WTC11 (cell line): ENCODE measurements around the gene AGPAT3. TPM values are rescaled to one million over a fixed set of nuclear protein-coding genes. Genes with fewer than 3 reads are reported as not detected.

ENCODE experiments used
- ATAC-seq: fragments of 200-7000 bp; cut with Tn5 transposase; 2 replicates; pipeline ENCODE4 v1.10.0; 2021; ENCODE audit warnings: mild to moderate bottlenecking, moderate library complexity
- CTCF ChIA-PET: fragments of 300-600 bp; sonication (Branson Sonifier 250); formaldehyde crosslinking; loops from one replicate; lab custom pipeline; 2021; ENCODE audit warnings: antibody characterized with exemption; lab: Charles Lee
- POLR2A ChIA-PET: fragments of 350-600 bp; sonication (Branson Sonifier 250); formaldehyde crosslinking; loops from one replicate; lab custom pipeline; 2021; ENCODE audit warnings: antibody characterized with exemption; lab: Charles Lee
- DNase-seq: peaks from one replicate; pipeline ENCODE4 v3.0.0; 2021; ENCODE audit warnings: low spot score
- H3K27ac Mint-ChIP-seq: 2 replicates; pipeline ENCODE4 v1.8.0; 2021; ENCODE audit warnings: mixed read lengths
- H3K27me3 Mint-ChIP-seq: 2 replicates; pipeline ENCODE4 v1.8.0; 2021; ENCODE audit warnings: low read depth, mild to moderate bottlenecking, moderate library complexity, mixed read lengths
- H3K36me3 Mint-ChIP-seq: 2 replicates; pipeline ENCODE4 v1.8.0; 2021; ENCODE audit warnings: mixed read lengths
- H3K4me1 Mint-ChIP-seq: 2 replicates; pipeline ENCODE4 v1.8.0; 2022; ENCODE audit warnings: mixed read lengths
- H3K4me3 Mint-ChIP-seq: 2 replicates; pipeline ENCODE4 v1.8.0; 2021; ENCODE audit warnings: mild to moderate bottlenecking, moderate library complexity, mixed read lengths
- H3K9me3 Mint-ChIP-seq: 2 replicates; pipeline ENCODE4 v1.8.0; 2021; ENCODE audit warnings: mixed read lengths
- FOXJ3 ChIP-seq: sonication (generic); formaldehyde crosslinking; IDR thresholded peaks from 2 replicates; pipeline ENCODE4 v1.9.0; 2021; ENCODE audit warnings: missing genetic modification reagents, mild to moderate bottlenecking, borderline replicate concordance
- JUN ChIP-seq: sonication (generic); formaldehyde crosslinking; IDR thresholded peaks from 2 replicates; pipeline ENCODE4 v1.8.0; 2023; ENCODE audit warnings: mild to moderate bottlenecking, missing genetic modification reagents
- NFE2L1 ChIP-seq: sonication (generic); formaldehyde crosslinking; IDR thresholded peaks from 2 replicates; pipeline ENCODE4 v1.8.1; 2023; ENCODE audit warnings: missing genetic modification reagents
- NR3C1 ChIP-seq: sonication (generic); formaldehyde crosslinking; conservative IDR thresholded peaks from 2 replicates; pipeline ENCODE4 v1.8.1; 2023; ENCODE audit warnings: low read depth, mild to moderate bottlenecking, missing genetic modification reagents
- SMAD3 ChIP-seq: sonication (generic); formaldehyde crosslinking; IDR thresholded peaks from 2 replicates; pipeline ENCODE4 v1.8.0; 2022; ENCODE audit warnings: missing genetic modification reagents, mild to moderate bottlenecking, borderline replicate concordance
- SMAD4 ChIP-seq: sonication (generic); formaldehyde crosslinking; IDR thresholded peaks from 2 replicates; pipeline ENCODE4 v1.8.0; 2022; ENCODE audit warnings: mild to moderate bottlenecking, missing genetic modification reagents
- TCF7 ChIP-seq: sonication (generic); formaldehyde crosslinking; IDR thresholded peaks from 2 replicates; pipeline ENCODE4 v1.8.0; 2022; ENCODE audit warnings: mild to moderate bottlenecking, low read depth, missing genetic modification reagents, moderate library complexity
- ZNF263 ChIP-seq: sonication (generic); formaldehyde crosslinking; IDR thresholded peaks from 2 replicates; pipeline ENCODE4 v1.8.1; 2022; ENCODE audit warnings: low read depth, mild to moderate bottlenecking, moderate library complexity, missing genetic modification reagents
- total RNA-seq: library from RNA; stranded (reverse); gene quantifications from 3 replicates; pipeline ENCODE4 v1.2.3, GENCODE V29; 2021
- TF ChIP-seq, protein P1 (sequence below): fragments of 250-450 bp; sonication (Bioruptor Pico); IDR thresholded peaks from 2 replicates; pipeline ENCODE4 v1.8.0; 2021; ENCODE audit warnings: mild to moderate bottlenecking
- TF ChIP-seq, protein P2 (sequence below): fragments of 250-450 bp; sonication (Bioruptor Pico); IDR thresholded peaks from 2 replicates; pipeline ENCODE4 v1.9.0; 2021; ENCODE audit warnings: moderate library complexity, mild to moderate bottlenecking, inconsistent platforms, borderline replicate concordance
- TF ChIP-seq, protein P3 (sequence below): sonication (generic); formaldehyde crosslinking; IDR thresholded peaks from 2 replicates; pipeline ENCODE4 v1.8.1; 2023; ENCODE audit warnings: mild to moderate bottlenecking, missing genetic modification reagents, moderate library complexity
- TF ChIP-seq, protein P4 (sequence below): sonication (generic); formaldehyde crosslinking; IDR thresholded peaks from 2 replicates; pipeline ENCODE4 v1.8.1; 2022; ENCODE audit warnings: mild to moderate bottlenecking, missing genetic modification reagents, moderate library complexity, borderline replicate concordance
- TF ChIP-seq, protein P5 (sequence below): fragments of 200-600 bp; IDR thresholded peaks from 2 replicates; pipeline ENCODE4 v1.8.0; 2022; ENCODE audit warnings: antibody characterized with exemption
- TF ChIP-seq, protein P6 (sequence below): fragments of 250-450 bp; sonication (Bioruptor Pico); IDR thresholded peaks from 2 replicates; pipeline ENCODE4 v2.1.2; 2022; ENCODE audit warnings: mild to moderate bottlenecking, moderate library complexity
- TF ChIP-seq, protein P7 (sequence below): fragments of 250-450 bp; sonication (Bioruptor Pico); IDR thresholded peaks from 2 replicates; pipeline ENCODE4 v1.9.0; 2021; ENCODE audit warnings: mild to moderate bottlenecking

AGPAT3 gene
- total RNA-seq, 1 experiment from 2014 or later = 5.6 TPM

DNA sequence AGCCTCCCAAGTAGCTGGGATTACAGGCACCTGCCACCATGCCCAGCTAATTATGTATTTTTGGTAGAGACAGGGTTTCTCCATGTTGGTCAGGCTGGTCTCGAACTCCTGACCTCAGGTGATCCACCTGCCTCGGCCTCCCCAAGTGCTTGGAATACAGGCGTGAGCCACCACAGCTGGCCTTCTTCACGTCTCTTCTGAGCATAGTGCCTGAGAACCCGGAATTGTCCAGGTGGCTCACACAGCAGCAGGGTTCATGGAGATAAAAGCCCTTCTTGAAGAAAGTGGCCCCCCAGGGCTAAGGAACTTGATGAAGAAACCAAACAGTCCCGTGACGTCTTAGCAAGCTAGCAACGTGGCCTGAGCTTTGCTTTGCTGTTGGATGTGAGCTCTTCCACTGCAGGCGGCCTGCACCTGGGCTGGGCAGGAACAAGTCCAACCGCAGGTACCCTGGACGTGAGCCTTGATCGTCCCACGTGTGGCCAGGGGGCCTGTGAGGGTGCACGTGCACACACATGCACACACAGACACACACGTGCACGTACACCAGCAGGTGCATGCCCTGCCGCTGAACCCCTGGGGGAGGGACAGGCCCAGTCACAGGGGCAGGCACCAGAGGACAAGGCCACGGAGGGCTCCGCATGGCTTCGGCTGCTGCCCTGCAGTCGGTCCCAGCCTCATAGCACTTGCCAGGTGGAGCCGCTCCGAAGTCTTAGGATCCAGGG is 123.6 kb downstream of the AGPAT3 start (continued):
- TF ChIP-seq, protein P1, sequence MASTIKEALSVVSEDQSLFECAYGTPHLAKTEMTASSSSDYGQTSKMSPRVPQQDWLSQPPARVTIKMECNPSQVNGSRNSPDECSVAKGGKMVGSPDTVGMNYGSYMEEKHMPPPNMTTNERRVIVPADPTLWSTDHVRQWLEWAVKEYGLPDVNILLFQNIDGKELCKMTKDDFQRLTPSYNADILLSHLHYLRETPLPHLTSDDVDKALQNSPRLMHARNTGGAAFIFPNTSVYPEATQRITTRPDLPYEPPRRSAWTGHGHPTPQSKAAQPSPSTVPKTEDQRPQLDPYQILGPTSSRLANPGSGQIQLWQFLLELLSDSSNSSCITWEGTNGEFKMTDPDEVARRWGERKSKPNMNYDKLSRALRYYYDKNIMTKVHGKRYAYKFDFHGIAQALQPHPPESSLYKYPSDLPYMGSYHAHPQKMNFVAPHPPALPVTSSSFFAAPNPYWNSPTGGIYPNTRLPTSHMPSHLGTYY (CRISPR knock-in tag) = no peak
- TF ChIP-seq, protein P2, sequence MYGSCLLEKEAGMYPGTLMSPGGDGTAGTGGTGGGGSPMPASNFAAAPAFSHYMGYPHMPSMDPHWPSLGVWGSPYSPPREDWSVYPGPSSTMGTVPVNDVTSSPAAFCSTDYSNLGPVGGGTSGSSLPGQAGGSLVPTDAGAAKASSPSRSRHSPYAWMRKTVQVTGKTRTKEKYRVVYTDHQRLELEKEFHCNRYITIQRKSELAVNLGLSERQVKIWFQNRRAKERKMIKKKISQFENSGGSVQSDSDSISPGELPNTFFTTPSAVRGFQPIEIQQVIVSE = no peak
- no peak for TF ChIP-seq SMAD3 (CRISPR knock-in tag)
- TF ChIP-seq, protein P3, sequence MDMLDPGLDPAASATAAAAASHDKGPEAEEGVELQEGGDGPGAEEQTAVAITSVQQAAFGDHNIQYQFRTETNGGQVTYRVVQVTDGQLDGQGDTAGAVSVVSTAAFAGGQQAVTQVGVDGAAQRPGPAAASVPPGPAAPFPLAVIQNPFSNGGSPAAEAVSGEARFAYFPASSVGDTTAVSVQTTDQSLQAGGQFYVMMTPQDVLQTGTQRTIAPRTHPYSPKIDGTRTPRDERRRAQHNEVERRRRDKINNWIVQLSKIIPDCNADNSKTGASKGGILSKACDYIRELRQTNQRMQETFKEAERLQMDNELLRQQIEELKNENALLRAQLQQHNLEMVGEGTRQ (CRISPR knock-in tag) = no peak
- TF ChIP-seq, protein P4, sequence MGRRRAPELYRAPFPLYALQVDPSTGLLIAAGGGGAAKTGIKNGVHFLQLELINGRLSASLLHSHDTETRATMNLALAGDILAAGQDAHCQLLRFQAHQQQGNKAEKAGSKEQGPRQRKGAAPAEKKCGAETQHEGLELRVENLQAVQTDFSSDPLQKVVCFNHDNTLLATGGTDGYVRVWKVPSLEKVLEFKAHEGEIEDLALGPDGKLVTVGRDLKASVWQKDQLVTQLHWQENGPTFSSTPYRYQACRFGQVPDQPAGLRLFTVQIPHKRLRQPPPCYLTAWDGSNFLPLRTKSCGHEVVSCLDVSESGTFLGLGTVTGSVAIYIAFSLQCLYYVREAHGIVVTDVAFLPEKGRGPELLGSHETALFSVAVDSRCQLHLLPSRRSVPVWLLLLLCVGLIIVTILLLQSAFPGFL = no peak
- TF ChIP-seq, protein P5, sequence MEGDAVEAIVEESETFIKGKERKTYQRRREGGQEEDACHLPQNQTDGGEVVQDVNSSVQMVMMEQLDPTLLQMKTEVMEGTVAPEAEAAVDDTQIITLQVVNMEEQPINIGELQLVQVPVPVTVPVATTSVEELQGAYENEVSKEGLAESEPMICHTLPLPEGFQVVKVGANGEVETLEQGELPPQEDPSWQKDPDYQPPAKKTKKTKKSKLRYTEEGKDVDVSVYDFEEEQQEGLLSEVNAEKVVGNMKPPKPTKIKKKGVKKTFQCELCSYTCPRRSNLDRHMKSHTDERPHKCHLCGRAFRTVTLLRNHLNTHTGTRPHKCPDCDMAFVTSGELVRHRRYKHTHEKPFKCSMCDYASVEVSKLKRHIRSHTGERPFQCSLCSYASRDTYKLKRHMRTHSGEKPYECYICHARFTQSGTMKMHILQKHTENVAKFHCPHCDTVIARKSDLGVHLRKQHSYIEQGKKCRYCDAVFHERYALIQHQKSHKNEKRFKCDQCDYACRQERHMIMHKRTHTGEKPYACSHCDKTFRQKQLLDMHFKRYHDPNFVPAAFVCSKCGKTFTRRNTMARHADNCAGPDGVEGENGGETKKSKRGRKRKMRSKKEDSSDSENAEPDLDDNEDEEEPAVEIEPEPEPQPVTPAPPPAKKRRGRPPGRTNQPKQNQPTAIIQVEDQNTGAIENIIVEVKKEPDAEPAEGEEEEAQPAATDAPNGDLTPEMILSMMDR = no peak

DNA sequence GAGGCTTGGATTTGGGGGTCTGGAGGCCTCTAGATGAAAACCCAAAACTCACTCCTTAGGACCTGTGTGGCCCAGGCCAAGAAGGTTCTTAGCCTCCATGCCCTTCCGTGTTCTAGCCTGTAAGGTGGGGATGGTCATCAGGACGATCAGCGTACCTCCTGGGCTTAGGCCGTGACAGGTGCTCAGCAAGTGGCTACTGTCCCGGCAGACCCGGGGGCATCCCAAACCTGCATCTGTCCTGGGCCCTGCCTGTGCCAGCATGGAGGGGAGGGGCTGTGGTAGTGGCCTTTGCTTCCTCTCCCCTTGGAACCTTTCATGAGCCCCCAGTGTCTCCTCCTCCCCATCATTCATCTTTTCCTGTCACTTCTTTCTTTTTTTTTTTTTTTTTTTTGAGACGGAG is 124.4 kb downstream of the AGPAT3 start:
- ChIA-PET POLR2A (interaction anchor here (1.4 kb wide), 1 partner anchor 23 kb away, joined by 3 read pairs; the partner anchor contains the start of gene TRAPPC10), CTCF (no interaction called here)
- Mint-ChIP-seq H3K4me1 (peaks cover 14% of the 10 kb centered on the region), H3K36me3 (no peaks in the 10 kb centered on the region), H3K9me3 (no peaks in the 10 kb centered on the region), H3K27me3 (no peaks in the 10 kb centered on the region; the same call in 1 of the 2 replicates), H3K4me3 (no peak overlapping the region), H3K27ac (no peak overlapping the region)
- DNase-seq (no peak), ATAC-seq (no peak)
- TF ChIP-seq, protein P6, sequence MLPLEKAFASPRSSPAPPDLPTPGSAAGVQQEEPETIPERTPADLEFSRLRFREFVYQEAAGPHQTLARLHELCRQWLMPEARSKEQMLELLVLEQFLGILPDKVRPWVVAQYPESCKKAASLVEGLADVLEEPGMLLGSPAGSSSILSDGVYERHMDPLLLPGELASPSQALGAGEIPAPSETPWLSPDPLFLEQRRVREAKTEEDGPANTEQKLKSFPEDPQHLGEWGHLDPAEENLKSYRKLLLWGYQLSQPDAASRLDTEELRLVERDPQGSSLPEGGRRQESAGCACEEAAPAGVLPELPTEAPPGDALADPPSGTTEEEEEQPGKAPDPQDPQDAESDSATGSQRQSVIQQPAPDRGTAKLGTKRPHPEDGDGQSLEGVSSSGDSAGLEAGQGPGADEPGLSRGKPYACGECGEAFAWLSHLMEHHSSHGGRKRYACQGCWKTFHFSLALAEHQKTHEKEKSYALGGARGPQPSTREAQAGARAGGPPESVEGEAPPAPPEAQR = no peak
- TF ChIP-seq SMAD4 (no peak), FOXJ3 (no peak), NFE2L1 (CRISPR knock-in tag) (no peak), TCF7 (CRISPR knock-in tag) (no peak), NR3C1 (CRISPR knock-in tag) (no peak), JUN (CRISPR knock-in tag) (no peak), ZNF263 (CRISPR knock-in tag) (no peak)
- TF ChIP-seq, protein P4 = no peak
- TF ChIP-seq, protein P5 = no peak
- TF ChIP-seq, protein P7, sequence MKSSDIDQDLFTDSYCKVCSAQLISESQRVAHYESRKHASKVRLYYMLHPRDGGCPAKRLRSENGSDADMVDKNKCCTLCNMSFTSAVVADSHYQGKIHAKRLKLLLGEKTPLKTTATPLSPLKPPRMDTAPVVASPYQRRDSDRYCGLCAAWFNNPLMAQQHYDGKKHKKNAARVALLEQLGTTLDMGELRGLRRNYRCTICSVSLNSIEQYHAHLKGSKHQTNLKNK (CRISPR knock-in tag) = no peak
- TF ChIP-seq, protein P2 = no peak
- TF ChIP-seq, protein P3 (CRISPR knock-in tag) = no peak
